ENCODE data around the gene WDFY1.

Gene WDFY1

GRCh38 chr2:223930103-223930976 is 14.8 kb downstream of the WDFY1 start:
- DNase-seq (ENCODE audit: low spot score), result no peak

GRCh38 chr2:223929571-223930102 is 15.5 kb downstream of the WDFY1 start:
- no peak for DNase-seq (ENCODE audit: low spot score)

- DNase-seq (ENCODE audit: low spot score), result no peak
Observed at GRCh38 chr2:223928113-223929006, 16.8 kb downstream of the WDFY1 start.

GRCh38 chr2:223925106-223925505 is 20.0 kb downstream of the WDFY1 start:
- no peak for DNase-seq (ENCODE audit: low spot score)

DNA sequence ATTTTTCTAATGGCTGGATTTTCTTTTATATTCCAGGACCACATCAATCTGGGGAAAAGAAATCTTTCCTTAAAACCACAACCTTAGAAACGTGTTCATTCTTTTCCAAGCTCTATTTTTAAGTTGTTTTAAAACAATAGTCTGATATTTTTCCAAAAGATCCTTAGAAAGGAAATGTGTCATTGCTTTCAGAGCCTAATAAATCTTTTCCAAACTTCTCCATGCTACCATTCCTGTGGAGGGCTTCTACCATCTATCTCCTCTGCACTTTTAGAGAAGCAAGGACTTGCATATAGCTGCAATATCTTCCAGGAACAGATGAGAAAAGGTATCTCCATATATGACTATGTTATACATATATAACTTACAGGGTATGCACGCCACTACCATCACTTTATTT is 21.2 kb downstream of the WDFY1 start:
- DNase-seq (ENCODE audit: low spot score), result no peak

DNA sequence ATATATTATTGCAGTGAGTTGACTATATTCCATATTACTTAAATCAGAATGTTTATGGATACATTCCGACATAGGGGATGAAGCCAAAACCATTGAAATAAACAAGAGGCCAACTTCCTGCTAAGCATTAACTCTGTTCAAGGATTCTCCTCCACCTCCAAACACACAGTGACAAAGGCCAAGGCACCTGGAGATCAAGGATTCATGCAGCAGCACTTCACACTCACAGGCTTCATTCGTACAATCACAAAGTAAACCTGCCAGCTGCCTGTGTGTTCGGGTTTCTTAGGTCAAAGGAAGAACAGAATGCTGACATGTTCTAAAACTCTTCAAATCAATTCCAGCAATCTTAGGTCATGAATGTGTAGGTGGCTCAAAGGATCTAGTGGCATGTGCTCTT is 22.8 kb downstream of the WDFY1 start:
- no peak for DNase-seq (ENCODE audit: low spot score)

GRCh38 chr2:223921204-223921603 is 23.9 kb downstream of the WDFY1 start:
- DNase-seq (ENCODE audit: low spot score), result no peak

- DNase-seq (ENCODE audit: low spot score), result no peak
Observed at GRCh38 chr2:223920109-223920508, 25.0 kb downstream of the WDFY1 start.

- DNase-seq (ENCODE audit: low spot score), result no peak
Observed at GRCh38 chr2:223918671-223919134, 26.4 kb downstream of the WDFY1 start.

- no peak for DNase-seq (ENCODE audit: low spot score)
Observed at GRCh38 chr2:223916181-223916920, 28.8 kb downstream of the WDFY1 start.

DNA sequence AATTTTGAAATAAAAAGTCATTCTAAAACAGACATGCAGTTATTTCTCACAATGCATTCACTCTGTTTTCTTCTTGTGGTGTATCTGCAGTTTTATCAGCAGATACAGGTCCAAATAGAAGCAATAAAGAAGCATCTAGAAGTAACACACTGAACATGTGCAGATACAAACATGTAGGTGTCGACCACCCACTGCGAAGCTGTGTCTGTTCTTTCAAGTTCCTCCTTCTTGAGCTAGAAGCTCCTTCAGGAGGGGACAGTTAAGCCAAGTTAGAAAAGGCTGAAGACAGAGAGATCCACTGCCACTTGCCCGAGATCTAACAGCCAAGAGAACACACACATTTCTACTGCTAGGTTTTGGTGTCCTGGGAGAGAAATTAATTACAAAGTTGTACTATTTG is 30.1 kb downstream of the WDFY1 start:
- no peak for DNase-seq (ENCODE audit: low spot score)

- no peak for DNase-seq (ENCODE audit: low spot score)
Observed at GRCh38 chr2:223914324-223914723, 30.8 kb downstream of the WDFY1 start.

DNA sequence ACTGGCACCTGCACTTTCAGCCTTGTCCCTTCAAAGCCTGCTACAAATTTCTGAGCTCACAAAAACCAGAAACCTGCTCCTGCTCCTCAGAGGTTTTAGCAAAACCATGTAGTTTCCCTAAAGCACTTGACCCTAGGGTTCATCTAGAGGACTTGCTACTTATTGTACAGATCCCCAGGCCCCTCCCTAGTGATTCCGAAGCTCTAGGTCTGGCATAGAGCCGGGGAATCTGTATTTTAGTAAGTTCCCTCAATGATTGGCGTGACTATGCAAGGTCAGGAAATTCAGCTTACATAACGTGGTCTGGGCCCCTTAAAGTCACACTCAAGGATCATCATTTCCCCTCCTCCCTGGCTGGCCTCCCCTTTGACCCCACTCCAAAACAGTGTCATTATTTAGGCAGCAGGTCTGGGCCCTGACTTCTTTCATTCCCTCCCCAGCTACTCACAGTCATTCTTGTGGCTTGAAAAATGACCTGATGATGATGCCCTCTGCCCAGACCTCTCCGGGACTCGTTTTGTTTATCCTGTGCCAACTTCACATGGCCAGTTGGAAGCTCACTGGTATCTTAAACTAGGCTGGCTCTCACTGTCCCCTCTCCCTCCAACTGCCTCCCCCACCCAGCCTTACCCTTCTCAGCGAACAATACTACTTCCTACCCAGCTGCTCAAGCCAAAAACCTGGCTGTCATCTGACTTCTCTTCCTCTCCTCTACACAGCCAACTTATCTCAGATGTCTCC is 36.0 kb downstream of the WDFY1 start:
- DNase-seq (ENCODE audit: low spot score), result no peak

- DNase-seq (ENCODE audit: low spot score), result no peak
Observed at GRCh38 chr2:223908304-223908998, 36.7 kb downstream of the WDFY1 start.

- DNase-seq (ENCODE audit: low spot score), result no peak
Observed at GRCh38 chr2:223905996-223906395, 39.1 kb downstream of the WDFY1 start.

GRCh38 chr2:223901854-223902253 is 43.3 kb downstream of the WDFY1 start:
- DNase-seq (ENCODE audit: low spot score), result no peak

- no peak for DNase-seq (ENCODE audit: low spot score)
Observed at GRCh38 chr2:223901311-223901710, 43.8 kb downstream of the WDFY1 start.

DNA sequence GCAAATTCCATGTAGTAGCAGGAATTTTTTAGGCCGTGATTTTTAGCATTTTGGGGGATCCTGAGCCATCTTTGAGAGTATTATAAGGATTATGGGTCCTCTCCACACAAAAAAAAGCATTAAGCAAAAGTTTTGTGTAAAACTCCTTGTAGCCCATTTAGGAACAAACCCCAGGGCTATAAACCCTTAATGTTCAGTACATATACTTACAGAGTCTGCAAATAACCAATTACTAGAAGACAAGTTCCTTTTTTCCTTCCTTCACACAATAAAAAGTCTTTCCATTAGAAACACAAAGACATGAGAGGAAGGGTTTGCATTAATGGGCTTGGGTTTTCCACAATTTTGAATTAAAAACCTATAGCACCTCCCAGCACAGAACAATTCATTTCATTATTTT is 44.6 kb downstream of the WDFY1 start:
- no peak for DNase-seq (ENCODE audit: low spot score)

DNA sequence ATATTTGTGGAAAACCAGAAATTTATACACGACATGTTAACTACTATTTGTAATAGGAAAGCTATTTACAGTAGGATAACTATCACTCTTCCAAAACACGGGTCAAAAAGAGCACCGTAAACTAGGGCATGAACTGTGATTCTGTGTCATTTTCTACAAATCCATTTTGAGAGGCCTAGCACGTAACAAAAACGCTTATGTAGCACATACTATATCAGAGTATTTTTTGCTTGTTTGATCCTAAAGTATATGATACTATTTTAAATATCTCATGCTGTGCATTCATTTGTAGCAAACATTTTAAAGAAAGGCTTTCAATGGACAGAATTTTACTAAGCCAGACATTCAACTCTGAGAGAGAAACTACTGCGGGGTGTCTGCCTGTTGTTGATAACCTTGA is 45.1 kb downstream of the WDFY1 start:
- DNase-seq (ENCODE audit: low spot score), result no peak

DNA sequence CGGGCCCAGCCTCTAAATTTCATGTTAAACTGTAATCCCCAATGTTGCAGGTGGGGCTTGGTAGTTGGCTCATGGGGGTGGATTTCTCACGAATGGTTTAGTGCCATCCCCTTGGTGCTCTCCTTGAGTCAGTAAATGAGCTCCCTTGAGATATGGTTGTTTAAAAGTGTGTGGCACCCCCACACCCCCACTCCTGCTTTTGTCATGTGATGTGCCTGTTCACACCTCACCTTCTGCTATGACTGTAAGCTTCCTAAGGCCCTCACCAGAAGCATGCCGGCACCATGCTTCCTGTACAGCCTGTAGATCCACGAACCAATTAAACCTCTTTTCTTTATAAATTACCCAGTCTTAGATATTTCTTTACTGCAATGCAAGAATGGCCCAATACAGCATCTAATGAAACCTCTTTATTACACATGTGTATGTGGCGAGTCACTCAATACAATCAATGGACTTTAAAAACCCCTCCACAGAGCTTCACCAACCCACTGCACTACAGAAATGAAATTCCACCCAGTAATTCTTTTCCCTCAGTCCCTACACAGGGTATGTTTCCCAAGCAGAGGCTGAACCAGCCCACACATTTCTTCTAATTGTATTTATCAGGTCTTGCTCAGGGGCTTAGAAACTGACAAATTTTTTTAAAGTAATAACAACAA is 47.3 kb downstream of the WDFY1 start:
- DNase-seq (ENCODE audit: low spot score), result no peak

Data from AG08395 (cell line).